Spleen (tissue), 7 donors: ENCODE data around the gene PAQR4.

ENCODE experiments used
- POLR2A ChIP-seq, 3 donors: fragments of 450-650 bp; IDR thresholded peaks; one replicate each; pipeline ENCODE4 v1.5.1; 2017; ENCODE audit warnings: antibody characterized with exemption in 3 of 3, mild to moderate bottlenecking in 1 of 3
- POLR2AphosphoS5 ChIP-seq, 3 donors: sonication (generic); formaldehyde crosslinking; IDR thresholded peaks; one replicate each; pipeline ENCODE4 v1.5.1; 2017; ENCODE audit warnings: antibody characterized with exemption in 3 of 3
- TF ChIP-seq, protein P1 (sequence below), 11 experiments: fragments of 200-600 bp in 7 of 11; fragments of 450-650 bp in 4 of 11; sonication (generic) in 4 of 11; IDR thresholded peaks in 8 of 11; conservative IDR thresholded peaks in 3 of 11; 1 replicate in 7 of 11; 2 replicates in 4 of 11; pipeline versions ENCODE4 v1.4.0 to v1.8.0; 2016 to 2021; ENCODE audit warnings: antibody characterized with exemption in 11 of 11, inconsistent platforms in 4 of 11, mild to moderate bottlenecking in 1 of 11
- donor health status: DM: no; HTN: no; CAD: no; lungs with moderate emphysema.
- donor health status: DM: no; HTN: no; CAD: no.
- donor health status: DM: no; HTN: no; CAD: no.

- TF ChIP-seq, protein P1, sequence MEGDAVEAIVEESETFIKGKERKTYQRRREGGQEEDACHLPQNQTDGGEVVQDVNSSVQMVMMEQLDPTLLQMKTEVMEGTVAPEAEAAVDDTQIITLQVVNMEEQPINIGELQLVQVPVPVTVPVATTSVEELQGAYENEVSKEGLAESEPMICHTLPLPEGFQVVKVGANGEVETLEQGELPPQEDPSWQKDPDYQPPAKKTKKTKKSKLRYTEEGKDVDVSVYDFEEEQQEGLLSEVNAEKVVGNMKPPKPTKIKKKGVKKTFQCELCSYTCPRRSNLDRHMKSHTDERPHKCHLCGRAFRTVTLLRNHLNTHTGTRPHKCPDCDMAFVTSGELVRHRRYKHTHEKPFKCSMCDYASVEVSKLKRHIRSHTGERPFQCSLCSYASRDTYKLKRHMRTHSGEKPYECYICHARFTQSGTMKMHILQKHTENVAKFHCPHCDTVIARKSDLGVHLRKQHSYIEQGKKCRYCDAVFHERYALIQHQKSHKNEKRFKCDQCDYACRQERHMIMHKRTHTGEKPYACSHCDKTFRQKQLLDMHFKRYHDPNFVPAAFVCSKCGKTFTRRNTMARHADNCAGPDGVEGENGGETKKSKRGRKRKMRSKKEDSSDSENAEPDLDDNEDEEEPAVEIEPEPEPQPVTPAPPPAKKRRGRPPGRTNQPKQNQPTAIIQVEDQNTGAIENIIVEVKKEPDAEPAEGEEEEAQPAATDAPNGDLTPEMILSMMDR (IDR thresholded peaks at IDR 0.05 in 8 of 11, conservative IDR thresholded peaks at IDR 0.05 in 3 of 11), result no peak
- TF ChIP-seq POLR2A (IDR thresholded peaks at IDR 0.05) (no peak), POLR2AphosphoS5 (IDR thresholded peaks at IDR 0.05) (no peak)
Measured at GRCh38 chr16:2981177-2981898, 12.2 kb downstream of the PAQR4 start.
